Psoas muscle (tissue), 8 donors: Measurements from ENCODE around the gene ZNF648. TPM values are rescaled to one million over a fixed set of nuclear protein-coding genes. Genes with fewer than 3 reads are reported as not detected.
"Not testable (repeated sequence)": the region's sequence is repeated elsewhere in the genome, so short reads cannot be mapped to it uniquely, and the experiment has no call there.

Experiments used
- ATAC-seq, 4 donors: fragments of 200-7000 bp; cut with Tn5 transposase; one replicate each; pipeline ENCODE4 v1.9.1; 2020; ENCODE audit warnings: moderate library complexity in 3 of 4, mild to moderate bottlenecking in 2 of 4
- DNase-seq, 2 donors: peaks; one replicate each; pipeline ENCODE4 v3.0.0-alpha.2; 2020
- H3K27ac ChIP-seq: fragments of 200-600 bp; one replicate; pipeline ENCODE4 v1.8.0; 2022
- H3K27me3 ChIP-seq, 3 donors: fragments of 200-600 bp in 1 of 3; one replicate each; pipeline versions ENCODE4 v1.6.1 to v1.8.0; 2013 to 2022; ENCODE audit warnings: low read length in 2 of 3, mild to moderate bottlenecking in 2 of 3, moderate library complexity in 1 of 3; ENCODE audit not compliant: insufficient read depth in 3 of 3
- H3K36me3 ChIP-seq, 2 donors: fragments of 200-600 bp in 1 of 2; one replicate each; pipeline versions ENCODE4 v1.6.1 to v1.8.0; 2013 to 2022; ENCODE audit warnings: low read depth in 1 of 2, mild to moderate bottlenecking in 1 of 2, moderate library complexity in 1 of 2; ENCODE audit not compliant: insufficient read depth in 1 of 2
- H3K4me1 ChIP-seq: fragments of 200-600 bp; one replicate; pipeline ENCODE4 v1.8.0; 2022
- H3K4me3 ChIP-seq: fragments of 200-600 bp; one replicate; pipeline ENCODE4 v1.8.0; 2022; ENCODE audit warnings: mild to moderate bottlenecking
- H3K9me3 ChIP-seq: fragments of 200-600 bp; one replicate; pipeline ENCODE4 v1.8.0; 2022
- WGBS, 3 donors: extraction: QIAGEN DNeasy Blood & Tissue Kit; methylation state at CpG; one replicate each; pipeline versions ENCODE4 v1.1.6 to v1.1.7; 2013; 5-methylcytosine and 5-hydroxymethylcytosine counted together
- intact Hi-C, 2 donors: fragments of 100-400 bp; cut with DNase I; formaldehyde crosslinking; loops; one replicate each; pipeline versions ENCODE4 v1.11.0 to v1.14.2; 2022
- polyA plus RNA-seq, 3 donors: library from polyadenylated mRNA; stranded (reverse); fragments of 200-250 nt; gene quantifications; one replicate each; pipeline ENCODE4 v1.2.3, GENCODE V29; 2013
- total RNA-seq, 4 donors: library from RNA; stranded (reverse); fragmentation: NEBNext Ultra II Directional in 2 of 4; extraction: Animal tissue kit (Norgen Biotek cat#: 25700) in 2 of 4; gene quantifications; one replicate each; pipeline versions ENCODE4 v1.2.1 to v1.2.4, GENCODE V29; 2021 to 2023
- TF ChIP-seq, protein P1 (sequence below): fragments of 200-600 bp; IDR thresholded peaks from one replicate; pipeline ENCODE4 v1.8.0; 2022; ENCODE audit warnings: antibody characterized with exemption
- donor health status: healthy with polysubstance abuse.
- donor health status: DM: no; HTN: no; CAD: no; lungs with moderate emphysema.
- donor health status: Bipolar disorder and iron deficiency.
- donor health status: healthy.
- donor health status: DM: yes; HTN: yes; CAD: no.
- donor health status: DM: no; HTN: no; CAD: no.
- donor health status: DM: no; HTN: no; CAD: no.
- donor health status: DM: yes; HTN: yes; CAD: no.

Gene ZNF648
- total and polyA plus RNA-seq, 7 donors, result 0.01 to 0.06 (median 0.01) TPM; not detected in 4

DNA sequence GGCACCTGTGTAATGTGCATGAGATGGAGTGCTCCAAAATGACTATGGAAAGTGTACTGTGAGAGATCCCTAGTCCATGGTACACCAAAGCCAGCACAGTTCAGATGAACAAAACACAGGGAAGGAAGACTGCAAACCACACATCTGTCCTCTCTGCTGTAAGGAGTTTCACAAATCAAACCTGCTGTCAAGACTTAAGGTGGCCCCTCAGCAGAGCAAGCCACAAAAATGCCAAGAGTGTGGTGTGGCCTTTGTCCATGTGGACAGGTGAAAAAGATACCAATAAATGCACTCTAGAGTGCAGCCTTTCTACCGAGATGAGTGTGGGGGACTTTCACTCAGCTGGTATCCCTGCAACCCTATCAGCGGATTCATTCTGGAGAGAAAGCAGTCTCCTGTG lies 12.9 kb downstream of the ZNF648 start:
- Histone ChIP-seq H3K36me3 (no peaks in the 10 kb centered on the region), H3K4me3 (no peak overlapping the region), H3K4me1 (no peaks in the 10 kb centered on the region), H3K27ac (no peak overlapping the region), H3K9me3 (peaks cover 4% of the 10 kb centered on the region), H3K27me3 (no peaks in the 10 kb centered on the region)
- no peak for DNase-seq
- intact Hi-C loops, result no loop called here
- TF ChIP-seq, protein P1, sequence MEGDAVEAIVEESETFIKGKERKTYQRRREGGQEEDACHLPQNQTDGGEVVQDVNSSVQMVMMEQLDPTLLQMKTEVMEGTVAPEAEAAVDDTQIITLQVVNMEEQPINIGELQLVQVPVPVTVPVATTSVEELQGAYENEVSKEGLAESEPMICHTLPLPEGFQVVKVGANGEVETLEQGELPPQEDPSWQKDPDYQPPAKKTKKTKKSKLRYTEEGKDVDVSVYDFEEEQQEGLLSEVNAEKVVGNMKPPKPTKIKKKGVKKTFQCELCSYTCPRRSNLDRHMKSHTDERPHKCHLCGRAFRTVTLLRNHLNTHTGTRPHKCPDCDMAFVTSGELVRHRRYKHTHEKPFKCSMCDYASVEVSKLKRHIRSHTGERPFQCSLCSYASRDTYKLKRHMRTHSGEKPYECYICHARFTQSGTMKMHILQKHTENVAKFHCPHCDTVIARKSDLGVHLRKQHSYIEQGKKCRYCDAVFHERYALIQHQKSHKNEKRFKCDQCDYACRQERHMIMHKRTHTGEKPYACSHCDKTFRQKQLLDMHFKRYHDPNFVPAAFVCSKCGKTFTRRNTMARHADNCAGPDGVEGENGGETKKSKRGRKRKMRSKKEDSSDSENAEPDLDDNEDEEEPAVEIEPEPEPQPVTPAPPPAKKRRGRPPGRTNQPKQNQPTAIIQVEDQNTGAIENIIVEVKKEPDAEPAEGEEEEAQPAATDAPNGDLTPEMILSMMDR, result no peak
- WGBS, 3 donors, result 71 to 88% (median 87%) methylated on average over 2 of the region's 2 CpGs
- ATAC-seq, result no peak

DNA sequence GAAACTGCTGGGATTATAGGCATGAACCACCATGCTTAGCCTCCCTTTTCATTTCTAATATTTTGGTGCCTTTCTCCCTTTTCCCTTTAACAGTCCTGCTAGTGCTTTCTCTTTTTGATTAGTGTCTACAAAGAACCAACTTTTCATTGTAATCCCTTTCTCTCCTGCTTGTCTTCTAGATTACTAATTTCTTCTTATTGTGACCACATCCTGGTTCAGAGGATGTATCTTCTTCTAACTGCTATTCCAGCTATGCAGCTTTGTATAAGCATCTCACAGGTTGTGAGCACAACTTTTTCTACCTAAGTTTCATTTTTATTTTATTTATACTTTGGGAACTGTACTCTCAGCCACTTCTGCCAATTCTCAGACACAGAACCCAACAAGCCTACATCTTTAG lies 14.7 kb downstream of the ZNF648 start:
- H3K9me3 ChIP-seq, result peaks cover 4% of the 10 kb centered on the region
- TF ChIP-seq, protein P1, result no peak
- no peak overlapping the region for H3K27ac ChIP-seq
- no peaks in the 10 kb centered on the region for H3K27me3 ChIP-seq
- H3K4me3 ChIP-seq, result no peak overlapping the region
- no peaks in the 10 kb centered on the region for H3K4me1 ChIP-seq
- intact Hi-C loops, result no loop called here
- ATAC-seq (no peak), DNase-seq (no peak)
- H3K36me3 ChIP-seq, result no peaks in the 10 kb centered on the region

DNA sequence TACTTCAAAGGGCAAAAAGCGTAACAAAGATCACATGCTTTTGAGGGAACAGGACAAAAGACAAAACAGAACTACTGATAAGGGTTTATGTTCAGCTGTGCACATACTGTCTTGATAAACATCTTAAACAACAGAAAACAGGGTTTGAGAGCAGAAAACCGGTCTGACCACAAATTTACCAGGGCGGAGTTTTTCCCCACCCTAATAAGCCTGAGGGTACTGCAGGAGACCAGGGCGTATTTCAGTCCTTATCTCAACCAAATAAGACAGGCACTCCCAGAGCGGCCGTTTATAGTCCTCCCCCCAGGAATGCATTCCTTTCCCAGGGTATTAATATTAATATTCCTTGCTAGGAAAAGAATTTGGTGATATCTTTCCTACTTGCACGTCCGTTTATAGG lies 16.0 kb downstream of the ZNF648 start:
- H3K4me3 ChIP-seq, H3K27me3 ChIP-seq, intact Hi-C loops, H3K27ac ChIP-seq, H3K4me1 ChIP-seq, H3K9me3 ChIP-seq, ATAC-seq, DNase-seq, H3K36me3 ChIP-seq: not testable (repeated sequence)
- 92 to 95% (median 93%) methylated on average over 8 of the region's 8 CpGs for WGBS, 3 donors

DNA sequence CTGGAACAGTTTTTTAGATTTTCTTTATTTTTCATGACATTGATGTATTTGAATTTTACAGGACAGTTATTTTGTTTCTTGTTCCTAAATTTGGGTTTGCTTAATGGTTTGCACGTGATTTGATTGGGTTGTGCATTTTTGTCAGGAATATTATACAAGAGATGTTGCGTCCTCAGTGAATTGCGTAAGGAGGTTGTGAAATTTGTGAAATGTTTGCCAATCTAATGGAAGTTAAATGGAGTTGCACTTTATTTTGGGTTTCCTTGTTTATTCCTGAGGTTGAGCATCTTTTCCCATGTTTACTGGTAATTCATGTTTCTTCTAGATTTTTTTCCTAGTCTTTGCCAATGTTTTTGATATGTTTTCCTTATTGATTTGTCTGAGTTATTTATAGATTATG lies 19.9 kb downstream of the ZNF648 start:
- Histone ChIP-seq H3K4me1 (no peaks in the 10 kb centered on the region), H3K36me3 (no peaks in the 10 kb centered on the region), H3K9me3 (peaks cover 4% of the 10 kb centered on the region), H3K27me3 (no peaks in the 10 kb centered on the region), H3K27ac (no peak overlapping the region), H3K4me3 (no peak overlapping the region)
- intact Hi-C loops, result no loop called here
- ATAC-seq (no peak), DNase-seq (no peak)
- WGBS, 3 donors, result 78 to 80% (median 78%) methylated on average over 3 of the region's 3 CpGs
- TF ChIP-seq, protein P1, result no peak

DNA sequence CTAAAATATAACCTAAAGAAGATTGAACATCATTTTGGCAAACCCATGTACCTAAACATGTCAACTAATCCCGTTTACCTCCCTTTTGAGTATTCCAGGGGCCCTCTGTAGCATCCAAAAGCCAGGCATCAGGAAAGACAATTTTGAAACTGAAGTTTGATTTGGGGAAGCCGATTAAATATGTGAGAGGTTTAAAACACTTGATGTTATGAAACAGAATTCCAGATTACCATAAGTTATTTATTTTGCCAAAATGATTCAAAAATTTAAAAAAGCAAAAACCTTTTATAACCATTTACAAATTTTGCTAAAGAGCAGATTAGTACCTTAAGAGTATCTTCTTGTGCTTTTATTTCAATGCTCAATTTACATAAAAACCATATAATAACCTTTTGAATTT lies 23.3 kb downstream of the ZNF648 start:
- H3K4me1 ChIP-seq, result no peaks in the 10 kb centered on the region

More for the DNA sequence above, 23.3 kb downstream of the ZNF648 start:
- ATAC-seq (no peak), DNase-seq (no peak)
- Histone ChIP-seq H3K9me3 (no peaks in the 10 kb centered on the region), H3K27ac (no peak overlapping the region), H3K36me3 (no peaks in the 10 kb centered on the region), H3K4me3 (no peak overlapping the region), H3K27me3 (no peaks in the 10 kb centered on the region)
- intact Hi-C loops, result no loop called here
- TF ChIP-seq, protein P1, result no peak
- WGBS, 3 donors, result 78 to 85% (median 81%) methylated on average over 2 of the region's 2 CpGs
